Adipose tissue (tissue), 3 donors: ENCODE data around the gene GTPBP1. TPM values are rescaled to one million over a fixed set of nuclear protein-coding genes. Genes with fewer than 3 reads are reported as not detected.

Experiments used
- H3K27ac ChIP-seq: one replicate; pipeline ENCODE4 v1.5.1; 2013; ENCODE audit warnings: low read depth, low read length
- WGBS, 3 donors: extraction: QIAGEN DNeasy Blood & Tissue Kit; methylation state at CpG; one replicate each; pipeline ENCODE4 v1.1.7; 2013; 5-methylcytosine and 5-hydroxymethylcytosine counted together
- polyA plus RNA-seq, 3 donors: library from polyadenylated mRNA; stranded (reverse); fragments of 200-250 nt; gene quantifications; one replicate each; pipeline ENCODE4 v1.2.3, GENCODE V29; 2013
- donor health status: healthy with polysubstance abuse.
- donor health status: Bipolar disorder and iron deficiency.
- donor health status: healthy.

The GTPBP1 gene
- polyA plus RNA-seq, 3 donors, result 13.2 to 20.9 (median 13.9) TPM

GRCh38 chr22:38750638-38751037 lies 44.9 kb downstream of the GTPBP1 start:
- 84 to 94% (median 85%) methylated on average over 16 to 17 of the region's 17 CpGs for whole genome bisulfite sequencing, 3 donors
- H3K27ac ChIP-seq, result no peak overlapping the region

- H3K27ac ChIP-seq, result no peak overlapping the region
- whole genome bisulfite sequencing, 3 donors, result 68 to 93% (median 84%) methylated on average over 12 of the region's 12 CpGs
Measured at GRCh38 chr22:38751066-38751421, 45.3 kb downstream of the GTPBP1 start.

DNA sequence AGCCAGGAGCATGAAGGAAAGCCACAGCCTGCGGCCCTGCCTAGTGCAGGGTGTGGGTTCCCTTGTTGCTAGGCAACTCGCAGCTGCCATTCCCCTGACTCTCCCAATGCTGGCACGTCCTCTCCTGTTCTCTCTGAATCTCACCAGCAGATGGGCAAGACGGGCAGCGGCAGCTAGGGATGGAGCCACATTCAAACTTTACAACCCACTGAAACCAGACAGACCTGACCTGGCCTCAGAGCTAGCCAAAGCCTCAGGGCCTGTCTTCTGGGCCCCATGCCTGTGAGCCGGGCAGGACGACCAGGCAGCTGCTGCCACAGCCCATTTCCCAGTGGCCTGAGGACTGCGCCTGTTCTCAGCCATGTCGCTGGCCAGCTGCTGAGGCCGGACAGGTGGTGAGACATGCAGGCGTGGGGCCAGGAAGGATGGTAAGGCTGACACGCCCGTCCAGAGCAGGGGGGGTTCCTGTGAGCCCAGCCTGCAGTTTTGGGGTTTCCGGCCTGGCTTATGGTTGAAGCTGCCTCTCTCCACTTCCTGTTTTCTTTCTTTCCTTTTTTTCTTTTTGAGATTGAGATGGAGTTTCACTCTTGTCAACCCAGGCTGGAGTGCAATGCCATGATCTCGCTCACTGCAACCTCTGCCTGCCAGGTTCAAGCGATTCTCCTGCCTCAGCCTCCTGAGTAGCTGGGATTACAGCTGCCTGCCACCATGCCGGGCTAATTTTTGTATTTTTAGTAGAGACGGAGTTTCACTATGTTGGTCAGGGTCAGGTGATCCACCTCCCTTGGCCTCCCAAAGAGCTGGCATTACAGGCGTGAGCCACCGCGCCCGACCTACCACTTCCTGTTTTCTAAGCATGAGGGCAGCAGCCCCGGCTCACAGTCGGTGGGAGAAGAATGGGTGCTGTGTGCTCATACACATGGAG lies 45.9 kb downstream of the GTPBP1 start:
- no peak overlapping the region for H3K27ac ChIP-seq
- 51 to 83% (median 54%) methylated on average over 24 of the region's 24 CpGs for WGBS, 3 donors

GRCh38 chr22:38753948-38754750 lies 48.4 kb downstream of the GTPBP1 start:
- WGBS, 3 donors, result 10 to 19% (median 17%) methylated on average over 11 to 12 of the region's 12 CpGs
- peak overlapping the region; percentile 60 for H3K27ac ChIP-seq

DNA sequence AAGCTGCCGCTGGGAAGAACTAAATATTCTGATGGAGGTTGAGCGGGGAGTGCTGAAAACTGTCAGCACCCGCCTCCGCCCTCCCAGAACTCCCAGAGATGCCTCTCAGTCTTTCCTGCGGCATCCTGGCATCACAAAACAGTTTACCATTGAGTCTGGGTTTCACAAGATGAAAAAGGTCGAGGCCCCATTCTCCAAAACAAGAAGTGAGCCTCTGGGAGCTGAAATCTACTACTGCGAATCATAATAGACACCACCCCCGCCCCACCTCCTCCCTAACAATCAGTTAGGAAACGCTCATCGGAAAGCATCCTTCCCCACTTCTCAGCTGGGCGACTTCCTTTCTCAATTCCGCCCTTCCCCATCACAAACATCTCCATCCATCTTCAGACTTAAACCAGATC lies 49.0 kb downstream of the GTPBP1 start:
- 4 to 19% (median 5%) methylated on average over 12 of the region's 12 CpGs for WGBS, 3 donors
- H3K27ac ChIP-seq, result peak overlapping the region; percentile 60

DNA sequence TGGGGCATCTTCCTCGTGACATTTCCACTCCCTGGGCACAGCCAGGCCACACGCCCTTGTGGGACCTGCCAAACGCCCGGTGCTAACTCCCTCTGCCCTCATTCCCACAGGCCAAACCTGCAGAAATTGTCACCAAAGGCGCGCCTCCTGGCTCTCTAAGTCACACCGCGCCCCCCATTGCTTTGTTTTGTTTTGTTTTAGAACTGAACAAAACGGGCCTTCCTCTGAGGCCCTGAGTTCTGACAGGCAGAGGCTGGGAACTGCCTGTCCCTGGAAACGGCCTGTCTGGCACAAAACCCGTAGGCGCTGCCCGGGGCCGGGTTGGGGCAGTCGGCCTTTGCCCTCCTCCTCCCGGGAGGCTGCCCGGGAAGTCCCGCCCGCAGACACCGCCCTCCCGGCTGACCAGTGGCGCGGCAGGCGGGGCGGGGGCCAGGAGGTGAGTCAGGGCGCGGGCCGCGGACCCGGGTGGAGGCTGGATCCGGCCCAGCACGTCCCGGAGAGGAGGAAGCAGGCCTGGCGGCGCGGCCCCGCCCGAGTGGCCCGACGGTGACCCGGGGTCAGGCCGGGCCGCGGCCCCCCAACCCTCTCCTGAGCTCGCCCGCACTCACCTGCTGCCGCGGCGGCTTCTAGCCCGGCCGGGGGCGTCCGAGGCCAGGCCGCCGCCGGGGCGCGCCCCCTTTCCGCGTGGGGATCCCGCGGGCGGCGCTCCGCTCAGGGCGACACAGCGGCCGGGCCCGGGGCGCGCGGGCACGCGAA lies 49.6 kb downstream of the GTPBP1 start:
- WGBS, 3 donors, result 0 to 1% (median 0%) methylated on average over 39 to 73 of the region's 74 CpGs
- H3K27ac ChIP-seq, result peak overlapping the region; percentile 99

- WGBS, 3 donors, result 0 to 1% (median 1%) methylated on average over 58 to 68 of the region's 68 CpGs
- peak within 1 kb of the TSS; percentile 99 for H3K27ac ChIP-seq
Measured at GRCh38 chr22:38755911-38756532, 50.3 kb downstream of the GTPBP1 start, which contains the start of gene SUN2. Gene SUN2 (minus strand): TSS chr22:38755998. CDS start chr22:38752628, 3,370 bp downstream.

DNA sequence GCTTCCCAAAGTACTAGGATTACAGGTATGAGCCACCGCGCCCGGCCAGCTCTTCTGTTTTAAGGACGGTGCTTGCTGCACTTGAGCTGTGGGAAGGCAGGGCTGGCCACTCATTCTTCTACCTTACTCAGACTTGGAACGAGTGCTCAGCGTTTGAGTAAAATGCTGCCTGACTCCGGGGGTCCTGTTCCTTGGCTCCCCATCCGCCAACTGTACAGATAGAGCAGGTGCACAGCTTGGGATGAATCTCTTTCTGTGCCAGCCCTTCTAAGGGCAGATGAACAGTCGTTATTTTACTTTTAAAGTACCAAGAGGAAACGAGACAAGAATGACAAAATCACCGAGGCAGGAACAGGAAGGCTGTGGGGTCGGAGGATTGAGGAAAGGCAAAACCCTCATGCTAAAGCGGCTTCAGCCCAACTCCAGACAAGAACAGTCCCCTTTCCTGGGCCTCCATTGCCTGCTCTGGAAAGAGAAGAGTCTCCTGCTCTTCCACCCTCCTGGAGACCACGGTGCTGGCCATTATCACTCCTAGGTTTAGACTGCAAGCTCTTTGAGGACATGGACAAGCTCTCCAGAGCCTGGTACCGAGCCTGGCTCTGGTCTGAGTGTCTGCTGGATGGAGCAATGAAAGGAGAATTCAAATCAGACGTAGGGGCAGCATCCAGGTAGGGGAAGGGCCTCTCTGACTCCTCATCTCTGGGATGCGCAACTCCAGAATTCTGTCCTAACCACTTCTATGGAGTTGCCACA lies 51.1 kb downstream of the GTPBP1 start:
- no peak overlapping the region for H3K27ac ChIP-seq
- WGBS, 3 donors, result 36 to 63% (median 38%) methylated on average over 17 of the region's 17 CpGs

DNA sequence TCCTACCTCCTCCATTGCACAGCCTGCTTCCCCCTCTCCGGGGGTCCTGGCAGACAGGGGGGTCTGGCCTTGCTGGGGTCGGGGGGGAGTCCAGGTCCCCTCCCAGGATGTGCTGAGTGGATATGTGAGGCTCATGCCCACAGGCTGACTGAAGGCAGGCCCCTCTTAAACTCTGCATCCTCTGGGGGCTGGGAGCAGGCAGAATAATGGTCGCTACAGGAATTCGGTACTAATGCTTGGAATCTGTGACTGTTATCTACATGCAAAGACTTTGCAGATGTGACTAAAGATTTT lies 51.7 kb downstream of the GTPBP1 start:
- H3K27ac ChIP-seq, result no peak overlapping the region
- WGBS, 3 donors, result 53 to 81% (median 58%) methylated on average over 4 of the region's 4 CpGs

- H3K27ac ChIP-seq, result no peak overlapping the region
- WGBS, 3 donors, result 81 to 83% (median 83%) methylated on average over 16 of the region's 16 CpGs
Measured at GRCh38 chr22:38758276-38758945, 52.7 kb downstream of the GTPBP1 start.

DNA sequence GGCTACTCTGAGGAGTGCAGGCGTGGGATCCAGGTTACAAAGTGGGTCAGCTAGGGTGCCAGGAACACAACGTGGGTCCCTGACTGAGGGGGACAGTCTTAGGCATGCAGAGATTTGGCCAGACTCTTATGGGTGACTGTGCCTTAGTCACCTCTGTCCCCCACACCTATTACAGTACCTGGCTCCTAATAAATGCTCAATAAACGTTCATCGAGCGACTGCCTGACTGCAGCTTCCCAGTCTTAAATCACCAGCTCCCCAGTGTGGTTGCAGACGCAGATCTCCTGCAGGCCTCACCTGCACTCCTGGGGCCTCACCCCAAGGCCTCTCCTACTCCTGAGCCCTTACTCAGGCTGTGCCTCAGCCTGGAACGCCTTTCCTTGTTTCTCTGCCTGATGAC lies 53.3 kb downstream of the GTPBP1 start:
- WGBS, 3 donors, result 86 to 91% (median 91%) methylated on average over 7 of the region's 7 CpGs
- no peak overlapping the region for H3K27ac ChIP-seq

GRCh38 chr22:38760477-38761201 lies 54.9 kb downstream of the GTPBP1 start:
- H3K27ac ChIP-seq, result no peak overlapping the region
- WGBS, 3 donors, result 75 to 86% (median 84%) methylated on average over 11 to 12 of the region's 12 CpGs

DNA sequence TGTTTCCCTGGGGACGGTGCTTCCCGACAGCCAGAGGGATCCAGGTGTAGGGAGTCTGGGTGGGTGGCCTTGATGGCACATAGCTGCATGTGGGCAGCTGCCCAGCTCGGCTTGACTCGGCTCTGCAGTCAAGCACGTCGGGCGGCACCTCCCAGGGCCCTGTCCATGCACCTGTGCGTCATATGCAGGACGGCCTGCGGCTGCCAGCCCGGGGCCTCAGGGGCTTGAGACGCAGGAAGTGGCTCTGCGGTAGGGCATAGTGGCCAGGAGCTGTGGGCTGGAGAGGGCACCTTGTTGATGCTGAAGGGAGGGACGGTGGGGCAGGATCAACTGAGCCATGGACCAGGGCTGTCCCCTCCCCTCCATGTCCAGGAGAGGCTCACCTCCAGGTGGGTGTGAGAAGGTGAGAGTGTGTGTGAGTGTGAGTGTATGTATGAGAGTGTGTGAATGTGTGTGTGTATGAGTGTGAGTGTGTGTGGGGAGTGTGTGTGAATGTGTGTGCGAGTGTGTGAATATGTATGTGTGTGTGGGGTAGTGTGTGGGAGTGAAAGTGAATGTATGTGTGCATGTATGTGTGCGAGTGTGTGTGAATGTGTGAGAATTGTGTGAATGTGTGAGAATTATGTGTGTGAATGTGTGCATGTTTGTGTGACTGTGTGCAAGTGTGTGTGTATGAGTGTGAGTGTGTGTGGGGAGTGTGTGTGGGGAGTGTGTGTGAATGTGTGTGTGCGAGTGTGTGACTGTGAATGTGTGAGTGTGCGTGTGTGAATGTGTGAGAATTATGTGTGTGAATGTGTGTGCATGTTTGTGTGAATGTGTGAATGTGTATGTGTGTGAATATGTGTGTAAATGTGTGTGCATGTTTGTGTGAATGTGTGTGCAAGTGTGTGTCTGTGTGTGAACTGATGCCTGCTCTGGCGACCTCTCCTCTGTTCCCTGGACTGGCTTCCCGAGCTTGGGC lies 55.7 kb downstream of the GTPBP1 start:
- no peak overlapping the region for H3K27ac ChIP-seq
- 68 to 76% (median 74%) methylated on average over 20 of the region's 20 CpGs for WGBS, 3 donors

- WGBS, 3 donors, result 58 to 77% (median 71%) methylated on average over 11 of the region's 11 CpGs
Measured at GRCh38 chr22:38762551-38762983, 56.8 kb downstream of the GTPBP1 start.

DNA sequence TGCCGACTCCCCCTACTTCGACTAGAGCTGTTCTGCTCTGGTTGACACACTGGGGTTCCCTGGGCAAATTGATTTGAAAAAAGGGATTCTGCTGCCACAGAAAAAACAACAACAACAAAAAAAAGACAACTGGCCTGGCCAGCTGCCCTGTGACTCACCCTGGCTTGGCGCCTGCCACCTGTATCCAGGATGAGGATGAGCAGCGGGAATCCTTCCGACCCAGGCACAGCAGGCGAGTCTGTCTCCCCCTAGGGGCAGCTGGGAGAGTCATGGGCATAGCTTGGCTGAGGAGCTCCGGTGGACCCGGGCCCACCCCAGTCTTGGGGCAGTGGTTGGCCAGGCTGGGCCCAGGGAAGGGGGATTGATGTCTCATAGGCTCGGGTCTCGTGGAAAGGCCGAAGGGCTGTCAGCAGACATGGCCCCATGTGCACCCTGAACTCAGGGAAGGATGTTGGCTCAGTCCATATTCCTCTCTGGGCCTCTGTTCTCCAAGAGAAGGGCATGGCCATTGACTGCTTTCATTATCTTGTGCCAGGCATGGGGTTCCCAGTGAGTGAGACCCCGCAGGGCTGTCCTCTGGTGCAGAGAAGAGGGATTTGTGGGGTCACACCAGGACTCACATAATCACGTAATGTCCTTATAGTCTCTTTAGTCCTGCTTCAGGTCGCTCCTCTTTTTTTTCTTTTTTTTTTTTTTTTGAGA lies 60.5 kb downstream of the GTPBP1 start:
- no peak overlapping the region for H3K27ac ChIP-seq
- WGBS, 3 donors, result 44 to 57% (median 51%) methylated on average over 14 of the region's 14 CpGs

More at GRCh38 chr22:38762551-38762983, 56.8 kb downstream of the GTPBP1 start:
- no peak overlapping the region for H3K27ac ChIP-seq
